HG03558 (cell line): ENCODE results near the gene ATXN7L1.
"Not testable (repeated sequence)": the region's sequence is repeated elsewhere in the genome, so short reads cannot be mapped to it uniquely, and the experiment has no call there.

Source experiments
- ATAC-seq: cut with Tn5 transposase; IDR thresholded peaks from one replicate; pipeline ENCODE4 v1.9.1; 2021; ENCODE audit warnings: moderate number of reproducible peaks; ENCODE audit not compliant: unreplicated experiment; ENCODE audit errors: extremely low read depth

ATXN7L1 gene

DNA sequence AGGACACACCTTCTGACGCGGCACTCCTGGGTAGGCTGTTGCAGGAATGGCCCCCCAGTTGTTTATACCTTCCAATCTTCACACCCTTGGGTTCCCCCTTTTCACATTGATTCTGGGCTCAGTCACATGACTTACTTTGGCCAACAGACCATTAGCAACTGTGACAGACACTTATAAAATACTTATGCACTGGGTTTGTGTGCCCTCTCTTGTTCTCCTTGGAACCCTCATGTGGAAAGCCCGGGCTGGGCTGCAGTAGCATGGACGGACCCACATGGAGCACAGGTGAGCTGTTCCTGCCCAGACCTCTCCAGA is 69.0 kb downstream of the ATXN7L1 start:
- no peak for ATAC-seq

DNA sequence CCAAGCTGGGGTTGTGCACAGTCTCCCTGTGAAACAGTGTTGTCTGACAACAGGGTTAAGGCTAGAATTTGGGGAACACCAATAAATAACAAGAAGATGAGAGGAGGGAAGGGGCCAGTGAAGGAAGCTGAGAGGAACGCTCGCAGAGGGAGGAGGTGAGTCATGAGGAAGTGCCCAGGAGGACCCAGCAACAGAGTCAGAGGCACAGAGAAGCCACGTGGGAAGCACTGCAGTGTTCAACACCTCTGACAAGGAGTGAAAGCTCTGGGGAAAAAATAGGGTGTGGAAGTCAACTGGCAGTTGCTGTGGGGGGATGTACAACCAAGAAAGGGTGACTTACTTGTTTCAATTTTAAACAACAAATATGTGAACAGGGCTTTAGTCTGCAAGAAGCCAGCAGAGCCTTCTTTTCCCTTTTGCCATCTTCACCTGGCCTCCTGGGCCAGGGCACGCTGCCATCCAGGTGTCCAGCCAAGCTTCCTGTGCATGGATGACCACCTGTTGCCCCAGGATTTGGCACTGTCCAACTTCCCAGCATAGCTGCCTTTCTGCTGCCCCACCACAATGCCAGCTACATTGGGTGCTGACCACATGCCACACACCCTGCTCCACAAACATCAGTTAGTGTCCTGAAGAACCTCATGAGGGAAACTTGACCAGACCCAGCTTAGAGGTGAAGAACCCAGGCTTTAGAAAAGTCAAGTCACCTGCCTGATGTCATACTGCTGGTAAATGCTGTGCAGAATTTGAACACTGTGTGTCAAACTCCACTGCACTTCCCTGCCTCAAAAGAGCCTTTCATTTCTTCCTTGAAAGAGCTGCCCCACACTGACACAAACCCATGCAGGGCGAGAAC is 69.6 kb downstream of the ATXN7L1 start:
- no peak for ATAC-seq

DNA sequence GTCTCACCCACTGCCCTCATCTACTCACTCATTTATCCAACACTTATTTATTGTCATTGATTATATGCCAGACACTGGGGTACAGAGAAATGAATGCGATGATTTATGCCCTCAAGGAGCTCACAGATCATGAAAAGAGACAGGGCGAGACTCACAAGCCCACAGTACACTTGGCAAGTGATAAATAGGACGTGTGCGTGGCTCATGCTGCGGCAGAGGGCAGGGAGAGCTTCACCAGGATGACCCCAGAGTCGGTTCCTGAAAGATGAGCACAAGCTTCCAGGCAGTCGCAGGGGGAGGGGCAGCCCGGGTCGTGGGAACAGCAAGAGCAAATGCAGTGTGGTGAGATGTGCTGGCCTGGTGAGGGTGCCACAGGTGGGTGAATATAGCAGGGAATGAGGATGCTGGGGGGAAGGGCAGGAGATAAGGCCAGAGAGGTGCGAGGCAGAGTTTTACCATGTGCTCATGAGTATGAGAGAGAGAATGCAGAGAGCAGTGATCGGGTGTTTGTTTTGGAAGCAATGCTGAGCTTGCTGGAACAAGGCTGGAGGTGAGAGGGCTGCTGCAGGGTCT is 70.9 kb downstream of the ATXN7L1 start:
- ATAC-seq: no peak

DNA sequence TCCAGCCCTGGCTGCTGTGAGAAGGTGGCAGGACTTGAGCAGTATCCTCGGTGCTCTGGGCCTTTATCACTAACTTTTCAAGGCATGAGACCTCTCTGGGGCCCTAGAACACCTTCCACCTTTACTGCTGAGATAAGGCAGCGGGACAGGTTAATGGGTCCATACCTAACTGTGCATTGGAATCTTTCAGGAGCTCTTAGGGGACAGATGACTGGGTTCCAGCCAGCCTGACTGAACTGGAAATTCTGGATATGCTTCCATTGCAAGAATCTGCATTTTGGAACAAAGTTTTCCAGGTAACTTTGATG is 73.0 kb downstream of the ATXN7L1 start:
- no peak for ATAC-seq

DNA sequence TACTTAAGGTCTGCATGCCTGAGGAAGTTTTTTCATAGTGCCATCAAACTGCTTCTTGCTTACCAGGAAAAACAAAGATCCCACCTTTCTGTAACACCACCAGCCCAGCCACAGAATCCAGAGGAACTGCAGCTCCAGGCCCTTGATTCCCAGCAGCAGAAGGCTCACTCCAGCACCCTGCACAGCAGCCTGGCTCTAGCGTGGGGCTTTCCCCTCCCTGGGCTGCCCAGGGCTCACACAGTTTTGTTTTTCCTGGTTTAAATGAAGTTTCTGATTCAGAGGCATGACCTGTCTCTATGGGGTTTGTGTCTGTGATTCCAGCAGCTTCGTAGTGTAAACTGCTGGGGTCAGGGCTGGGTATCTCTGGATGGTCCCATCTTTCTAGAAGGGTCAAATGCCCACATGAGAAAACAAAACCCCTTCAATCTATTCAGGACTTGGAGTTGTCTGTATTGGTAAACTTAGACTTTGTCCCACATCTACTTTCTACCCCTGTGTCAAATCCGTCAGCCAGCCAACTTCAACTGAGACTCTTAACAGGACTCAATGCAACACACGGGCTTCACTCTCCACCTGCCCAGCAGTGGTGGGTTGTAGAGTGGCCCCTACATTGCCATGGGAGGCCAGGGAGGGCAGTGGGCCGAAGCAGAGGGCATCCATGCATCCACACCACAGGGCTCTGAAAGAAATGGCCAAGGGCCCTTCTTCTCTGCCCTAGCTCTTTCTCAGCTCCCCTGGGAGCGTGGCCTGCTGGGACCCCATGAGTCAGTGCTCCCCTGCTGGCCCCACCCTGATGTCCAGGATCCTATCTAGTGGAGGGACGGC is 73.6 kb downstream of the ATXN7L1 start:
- no peak for ATAC-seq

DNA sequence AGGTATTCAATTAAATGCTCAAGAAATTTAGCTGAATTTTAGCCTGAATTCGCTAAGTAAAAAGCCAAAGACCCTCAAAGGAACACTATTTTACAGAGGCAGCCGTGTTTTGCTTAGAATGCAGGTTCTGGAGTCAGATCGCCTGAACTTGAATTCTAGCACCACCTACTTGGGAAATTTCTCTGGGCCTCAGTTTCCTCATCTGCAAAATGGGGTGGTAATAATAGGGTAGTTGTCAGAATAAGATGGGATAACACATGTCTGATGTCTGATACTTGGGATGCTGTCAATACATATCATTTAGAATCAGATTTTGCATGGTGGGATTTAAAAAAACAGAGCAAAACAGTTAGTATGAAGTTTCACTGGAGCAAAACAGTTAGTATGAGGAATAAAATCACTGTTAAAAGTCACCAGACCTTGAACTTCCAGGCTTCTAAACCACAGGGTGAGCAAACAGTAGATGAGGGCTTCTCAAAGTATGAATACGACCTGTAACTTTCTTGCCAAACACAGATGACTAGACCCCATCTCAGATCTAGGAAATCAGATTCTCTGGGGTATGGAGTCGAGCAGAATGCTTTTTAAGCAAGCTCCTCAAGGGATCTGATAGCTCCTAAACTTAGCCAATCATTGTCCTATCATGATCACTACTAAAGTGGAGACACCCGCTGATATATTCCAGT is 75.4 kb downstream of the ATXN7L1 start:
- ATAC-seq: no peak

DNA sequence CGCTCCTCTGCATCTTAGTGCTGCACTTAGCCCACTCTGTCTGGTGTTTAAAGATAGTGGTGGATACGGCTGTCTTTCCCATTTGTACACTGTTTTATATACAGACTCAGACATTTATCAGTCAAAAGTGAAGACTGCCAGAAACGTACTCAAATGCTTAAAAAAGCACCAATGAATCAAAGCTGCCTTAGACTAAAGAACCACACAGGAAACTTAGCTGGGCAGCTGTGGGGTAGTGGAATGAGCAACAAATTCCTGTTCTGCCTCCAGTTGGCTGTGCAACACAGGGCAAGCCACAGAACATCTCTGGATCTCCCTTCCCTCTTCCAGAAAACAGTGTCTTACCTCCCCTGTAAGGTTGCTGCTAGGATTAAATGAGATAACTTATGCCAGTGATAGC is 76.0 kb downstream of the ATXN7L1 start:
- no peak for ATAC-seq

DNA sequence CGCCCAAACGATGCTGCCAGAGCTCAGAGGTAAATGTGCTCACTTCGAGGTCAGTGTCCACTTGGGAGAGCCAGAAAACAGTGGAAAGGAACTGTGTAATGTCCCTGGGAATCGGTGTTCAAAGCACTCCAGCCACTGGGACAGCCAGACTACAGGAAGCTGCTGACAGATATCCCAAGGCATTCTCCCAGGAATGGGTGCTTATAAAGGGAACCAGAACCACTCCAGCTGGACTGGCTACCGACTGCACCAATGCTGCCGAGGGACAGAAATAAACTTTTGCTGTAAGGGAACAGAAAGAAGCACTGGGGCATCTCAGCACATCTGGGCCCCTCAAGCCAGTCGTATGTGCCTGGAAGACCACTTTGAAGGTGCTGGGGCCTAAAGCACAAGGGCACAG is 76.7 kb downstream of the ATXN7L1 start:
- ATAC-seq: no peak

DNA sequence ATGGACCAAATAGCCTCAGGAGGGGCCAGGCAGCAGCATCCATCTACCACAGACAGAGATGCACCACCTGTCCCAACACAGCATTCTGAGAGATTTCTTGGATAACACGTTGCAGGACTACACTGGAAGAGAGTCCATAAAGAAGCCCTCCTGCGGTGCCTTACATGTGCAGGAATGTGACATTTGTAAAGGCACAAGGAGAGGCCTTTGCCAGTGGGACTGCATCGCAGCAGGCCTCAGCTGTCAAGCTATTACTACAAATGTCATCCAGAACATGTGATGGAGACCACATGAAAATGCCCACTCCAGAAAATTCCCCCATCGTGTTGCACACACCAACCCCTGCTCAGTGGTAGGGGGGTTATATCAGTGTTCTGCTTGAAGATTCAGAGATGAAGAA is 77.4 kb downstream of the ATXN7L1 start:
- ATAC-seq: no peak

DNA sequence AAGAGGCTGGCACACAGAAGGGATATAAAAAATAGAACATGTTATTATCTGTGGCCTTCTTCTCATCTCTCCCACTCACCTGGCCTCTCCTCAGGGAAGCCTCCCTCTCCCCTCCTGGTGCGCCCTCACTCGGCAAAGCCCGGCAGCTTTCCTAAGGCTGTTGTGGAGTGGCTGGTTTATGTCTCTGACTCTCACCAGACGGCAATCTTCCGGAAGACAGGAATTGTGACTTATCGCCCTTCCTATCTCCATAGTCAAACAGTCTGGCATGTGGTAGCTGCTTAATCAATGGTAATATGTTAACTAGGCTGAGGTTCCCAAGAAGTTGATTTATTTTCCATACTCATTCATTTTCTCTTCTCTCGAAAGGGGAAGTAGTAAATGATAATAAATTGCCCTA is 78.7 kb downstream of the ATXN7L1 start:
- ATAC-seq: no peak

DNA sequence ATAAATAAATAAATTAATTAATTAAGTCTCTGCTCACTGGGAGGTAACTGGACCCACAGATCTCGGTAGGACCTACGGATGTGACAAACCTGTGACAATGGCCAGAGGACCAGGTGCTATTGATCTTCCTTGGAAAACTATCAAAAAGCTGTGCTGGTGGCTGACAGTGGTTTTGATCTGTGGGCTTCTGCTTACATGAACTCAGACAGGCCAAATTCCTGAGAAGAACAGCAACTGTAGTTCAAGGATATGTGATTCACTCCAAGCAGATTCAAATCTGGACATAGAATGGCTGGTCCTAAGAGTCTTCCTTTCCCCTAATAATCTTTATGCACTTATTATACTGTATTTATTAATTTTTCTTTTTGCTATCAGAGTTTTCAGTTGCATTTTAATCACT is 80.0 kb downstream of the ATXN7L1 start:
- no peak for ATAC-seq

DNA sequence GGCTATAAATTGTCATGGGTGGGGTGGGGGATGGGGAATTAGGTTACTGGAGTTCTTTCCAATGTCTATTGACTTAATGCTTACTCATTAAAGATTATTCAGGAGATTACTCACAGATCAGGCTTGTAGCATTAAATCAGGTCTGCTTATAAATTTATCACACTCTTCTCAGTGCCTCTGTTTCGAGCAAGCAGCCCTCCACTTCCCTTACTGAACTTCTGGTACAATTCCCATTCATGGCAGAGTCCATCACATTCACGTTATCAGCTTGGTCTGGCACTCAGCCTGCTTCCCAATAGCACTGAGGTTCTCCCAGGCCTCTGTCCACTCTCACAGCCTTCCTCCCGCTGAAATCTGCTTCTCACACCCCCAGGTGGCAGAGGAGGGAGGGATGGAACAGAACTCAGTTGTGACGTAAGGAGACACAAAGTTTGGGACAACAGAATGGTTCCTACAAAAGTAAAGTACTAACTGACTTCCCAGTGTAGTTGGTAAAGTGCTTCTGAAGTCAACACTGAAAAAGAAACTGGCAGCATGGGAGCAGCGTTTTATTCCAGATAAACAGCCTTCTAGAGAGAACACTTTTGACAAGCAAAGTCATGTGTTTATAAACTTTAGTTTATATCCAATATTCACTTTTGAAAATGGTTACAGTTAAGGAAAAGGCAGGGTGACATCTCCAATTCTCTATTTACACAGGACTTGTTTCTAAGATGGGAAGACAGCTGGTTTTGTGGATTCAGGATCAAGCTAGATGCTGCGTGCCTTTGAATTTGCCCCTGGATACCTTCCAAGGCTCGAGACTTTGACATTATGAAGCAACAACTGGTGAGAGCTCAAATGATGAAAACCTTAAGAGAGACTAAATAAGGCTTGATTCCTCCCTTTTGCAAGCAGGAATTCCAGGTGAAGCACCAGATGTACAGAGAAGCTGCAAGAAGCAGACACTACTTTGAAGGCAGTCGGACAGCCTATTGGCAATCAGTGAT is 81.4 kb downstream of the ATXN7L1 start:
- no peak for ATAC-seq

DNA sequence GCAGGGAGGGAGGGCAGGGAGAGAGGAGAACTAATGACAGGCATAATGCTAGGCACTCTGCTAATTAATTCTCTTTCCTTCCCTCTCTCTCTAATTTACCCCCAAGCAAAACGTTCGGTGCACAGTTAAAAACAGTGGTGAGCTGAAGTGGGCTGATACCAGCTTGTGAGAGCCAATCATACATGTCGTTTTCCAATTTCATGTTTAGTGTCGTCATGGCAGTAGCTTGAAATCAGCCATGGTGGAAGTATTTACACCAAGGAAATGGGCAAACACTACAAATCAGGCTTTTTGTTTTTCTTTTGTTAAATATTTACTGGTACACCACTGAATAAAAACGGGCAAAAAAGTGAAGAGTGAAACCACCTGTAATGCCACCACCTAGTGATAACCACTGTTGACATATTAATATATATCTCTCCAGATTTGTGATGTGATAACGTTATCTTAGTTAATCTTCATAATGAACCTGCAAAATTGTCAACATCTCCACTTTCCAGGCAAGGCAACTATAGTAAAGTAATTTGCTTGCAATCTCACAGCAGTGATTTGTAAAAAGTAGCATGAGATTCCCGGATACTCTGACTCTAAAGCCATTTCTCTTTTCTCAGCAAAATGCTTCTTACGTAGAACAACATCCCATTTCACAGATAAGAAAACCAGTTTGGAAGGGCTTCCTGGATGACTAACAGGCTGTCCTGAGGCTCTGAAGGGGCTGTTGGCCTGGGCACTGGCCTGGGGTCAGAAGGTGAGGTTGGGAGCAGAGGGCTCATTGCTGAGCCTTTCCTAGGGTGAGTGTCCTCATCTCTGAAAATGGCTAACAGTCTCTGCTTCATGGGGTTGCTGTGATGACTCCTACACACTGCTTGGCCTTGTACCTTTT is 83.7 kb downstream of the ATXN7L1 start:
- no peak for ATAC-seq

DNA sequence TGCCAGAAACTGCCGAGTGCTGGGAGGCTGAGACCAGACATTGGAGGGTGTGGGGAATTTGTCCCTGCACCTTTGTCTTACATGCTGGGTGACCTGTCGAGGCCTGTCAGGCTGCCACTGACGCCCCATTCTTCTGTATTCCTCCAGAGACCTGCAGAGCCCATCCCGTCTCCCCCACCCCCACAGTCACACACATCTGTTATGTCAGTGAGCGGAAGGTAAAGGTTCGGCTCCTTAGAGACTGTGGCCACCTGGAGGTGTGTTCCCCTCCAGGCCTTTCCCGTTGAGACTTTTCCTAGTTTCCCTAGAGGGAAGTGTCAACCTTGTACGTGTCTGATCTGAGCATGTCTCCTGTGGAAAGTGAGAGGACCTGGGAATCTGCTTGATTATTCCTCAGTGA is 84.5 kb downstream of the ATXN7L1 start:
- no peak for ATAC-seq

DNA sequence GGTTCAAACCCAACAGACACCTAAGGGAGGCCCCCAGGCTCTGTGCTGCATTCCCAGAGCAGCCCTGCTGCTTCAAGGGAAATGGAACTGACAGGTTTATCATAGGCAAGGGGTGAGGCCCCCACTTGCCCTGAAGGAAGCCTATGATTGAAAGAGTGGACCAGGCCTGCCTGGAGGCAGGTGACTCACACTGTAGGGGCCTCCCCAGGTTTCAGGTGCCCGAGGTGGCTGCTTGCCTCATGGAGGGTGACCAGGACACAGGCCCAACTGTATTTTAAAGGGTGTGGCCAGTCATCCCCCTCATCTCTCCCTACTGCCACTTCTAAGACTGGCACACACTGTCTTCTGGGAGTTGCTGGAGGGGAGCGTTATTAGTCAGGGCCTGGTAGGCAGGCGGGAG is 85.4 kb downstream of the ATXN7L1 start:
- ATAC-seq: no peak

DNA sequence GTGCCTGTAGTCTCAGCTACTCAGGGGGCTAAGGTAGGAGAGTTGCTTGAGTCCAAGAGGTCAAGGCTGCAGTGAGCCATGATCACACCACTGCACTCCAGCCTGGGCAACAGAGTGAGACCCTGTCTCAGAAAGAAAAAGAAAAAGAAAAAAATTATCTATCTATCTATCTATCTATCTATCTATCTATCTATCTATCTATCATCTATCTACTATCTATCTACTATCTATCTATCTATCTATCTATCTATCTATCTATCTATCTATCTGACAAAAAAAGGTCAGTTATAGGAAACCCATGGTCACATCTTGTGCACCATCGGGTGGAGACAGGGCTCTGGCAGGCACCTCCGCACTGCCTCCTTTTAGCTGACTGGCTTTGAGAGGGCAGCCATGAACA is 85.9 kb downstream of the ATXN7L1 start:
- not testable (repeated sequence) for ATAC-seq

DNA sequence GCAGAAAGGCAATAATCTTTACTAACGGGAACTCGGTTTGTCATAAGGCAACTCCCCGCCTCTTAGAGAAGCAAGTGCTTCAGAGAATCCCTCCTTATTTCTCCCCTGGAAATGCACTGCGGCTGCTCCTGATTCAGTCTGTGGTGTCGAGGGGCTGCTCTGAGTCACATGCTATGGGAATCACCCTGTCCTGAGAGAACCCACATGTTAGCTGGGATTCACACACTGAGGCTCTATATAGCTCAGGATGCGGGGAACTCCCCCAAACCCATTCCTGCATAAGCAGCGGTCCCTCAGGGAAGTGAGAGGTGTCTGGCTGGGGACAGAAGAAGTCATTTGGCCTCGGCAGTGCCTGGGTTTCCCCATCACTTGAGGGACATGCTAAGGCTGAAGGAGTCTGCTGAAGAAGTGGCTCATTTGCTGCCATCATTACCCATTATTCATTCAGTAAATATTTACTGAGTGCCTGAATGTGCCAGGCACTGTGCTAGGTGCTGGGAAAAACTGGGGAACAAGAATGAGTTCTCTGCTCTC is 87.5 kb downstream of the ATXN7L1 start:
- ATAC-seq: no peak

DNA sequence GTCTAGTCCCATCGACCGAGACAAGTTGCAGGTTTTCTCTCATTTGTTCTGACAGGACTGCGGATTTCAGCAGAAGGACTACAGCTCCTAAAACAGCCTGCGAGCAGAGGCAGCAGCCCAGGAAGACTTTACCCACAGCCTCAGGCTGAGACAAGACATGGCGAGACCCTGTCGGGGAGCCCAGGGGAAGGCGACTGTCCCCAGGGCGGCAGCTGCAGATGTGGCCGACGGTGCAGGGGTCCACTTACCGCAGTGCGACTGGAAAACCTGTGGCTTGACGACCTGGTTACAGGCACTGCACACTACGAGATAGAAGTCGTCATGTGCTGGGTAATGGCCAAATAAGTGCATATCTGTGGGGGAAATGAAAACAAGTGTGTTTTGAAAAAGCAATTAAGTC is 88.0 kb downstream of the ATXN7L1 start:
- no peak for ATAC-seq

DNA sequence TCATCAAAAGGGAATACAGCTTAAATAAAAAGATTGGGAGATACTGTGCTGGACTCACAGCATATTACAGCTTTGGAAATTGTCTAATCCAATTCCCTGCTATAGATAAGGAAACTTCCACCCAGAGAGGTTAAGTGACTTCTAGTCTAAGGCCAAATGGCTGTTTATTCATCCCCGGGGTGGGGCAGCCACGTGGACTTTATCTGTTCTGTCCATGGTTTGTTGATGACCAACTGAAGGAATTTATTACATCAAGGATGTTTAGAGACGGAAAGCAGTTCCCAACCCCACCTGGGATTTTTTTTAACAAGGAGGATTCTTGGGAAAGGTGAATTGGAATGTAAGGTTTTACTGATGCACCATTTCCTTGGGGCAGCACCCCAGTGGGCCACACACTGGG is 88.6 kb downstream of the ATXN7L1 start:
- ATAC-seq: no peak
